Erythroblast (primary cell): ENCODE results near the gene PGF.

Experiments used
- GATA1 ChIP-seq: IDR thresholded peaks from 2 replicates; pipeline ENCODE4 v1.6.1; 2011; ENCODE audit warnings: low read depth, mild to moderate bottlenecking, control low read depth, low read length, moderate library complexity
- POLR2A ChIP-seq: IDR thresholded peaks from 2 replicates; pipeline ENCODE4 v1.6.1; 2011; ENCODE audit warnings: mild to moderate bottlenecking, low read length

- TF ChIP-seq POLR2A (no peak), GATA1 (no peak)
Measured at GRCh38 chr14:74977901-74978385, 22.5 kb upstream of the PGF start.
